Vagina (tissue), 2 donors: Measurements from ENCODE around the gene SRSF2. TPM values are rescaled to one million over a fixed set of nuclear protein-coding genes. Genes with fewer than 3 reads are reported as not detected.
A peak's percentile ranks its signal among the peaks of the same experiment; 100 is the strongest.
"Not testable (repeated sequence)": the region's sequence is repeated elsewhere in the genome, so short reads cannot be mapped to it uniquely, and the experiment has no call there.

Experiments
- DNase-seq, 2 donors: peaks; one replicate each; pipeline ENCODE4 v3.0.0-alpha.2; 2017; ENCODE audit errors: extremely low spot score in 2 of 2
- H3K27ac ChIP-seq: fragments of 200-600 bp; sonication (generic); one replicate; pipeline ENCODE4 v1.5.1; 2019
- H3K27me3 ChIP-seq: fragments of 200-600 bp; sonication (generic); one replicate; pipeline ENCODE4 v1.5.1; 2019
- H3K36me3 ChIP-seq, 2 donors: fragments of 200-600 bp; sonication (generic); one replicate each; pipeline ENCODE4 v1.5.1; 2017 to 2019
- H3K4me1 ChIP-seq: fragments of 200-600 bp; sonication (generic); one replicate; pipeline ENCODE4 v1.5.1; 2019
- H3K4me3 ChIP-seq, 2 donors: fragments of 200-600 bp; sonication (generic); 1 replicate in 1 of 2; 2 replicates in 1 of 2; pipeline ENCODE4 v1.5.1; 2016 to 2019
- H3K9me3 ChIP-seq: fragments of 200-600 bp; sonication (generic); one replicate; pipeline ENCODE4 v1.5.1; 2019
- CTCF ChIP-seq, 3 experiments: fragments of 450-650 bp in 2 of 3; fragments of 200-600 bp in 1 of 3; sonication (generic) in 1 of 3; IDR thresholded peaks; one replicate each; pipeline ENCODE4 v1.5.1; 2017 to 2019; ENCODE audit warnings: antibody characterized with exemption in 3 of 3, mild to moderate bottlenecking in 2 of 3, moderate library complexity in 2 of 3
- POLR2A ChIP-seq, 2 donors: fragments of 450-650 bp; IDR thresholded peaks; one replicate each; pipeline ENCODE4 v1.6.1; 2017; ENCODE audit warnings: antibody characterized with exemption in 2 of 2, mild to moderate bottlenecking in 2 of 2, moderate library complexity in 2 of 2
- POLR2AphosphoS5 ChIP-seq, 2 donors: sonication (generic); formaldehyde crosslinking; IDR thresholded peaks; one replicate each; pipeline ENCODE4 v1.9.0; 2017; ENCODE audit warnings: antibody characterized with exemption in 2 of 2, mild to moderate bottlenecking in 2 of 2, low read depth in 1 of 2; ENCODE audit not compliant: insufficient read depth in 1 of 2
- intact Hi-C: fragments of 100-400 bp; cut with DNase I; formaldehyde crosslinking; loops from one replicate; pipeline ENCODE4 v1.15.1; 2023
- total RNA-seq: library from RNA; depleted of rRNA; stranded (reverse); fragments of >200 nt; gene quantifications from one replicate; pipeline ENCODE4 v1.2.3, GENCODE V29; 2016

Gene SRSF2
- total RNA-seq, 1 donor from 2014 or later: 413 TPM

- H3K27me3 ChIP-seq: no peaks in the 10 kb centered on the region
- H3K4me3 ChIP-seq: no peak overlapping the region
- intact Hi-C loops: no loop called here
- no peaks in the 10 kb centered on the region for H3K9me3 ChIP-seq
- peaks cover 65% of the 10 kb centered on the region for H3K4me1 ChIP-seq
- H3K36me3 ChIP-seq: no peaks in the 10 kb centered on the region
- no peak overlapping the region for H3K27ac ChIP-seq
- DNase-seq: no peak
- TF ChIP-seq POLR2A (IDR thresholded peaks at IDR 0.05): no peak
- no peak for TF ChIP-seq CTCF (IDR thresholded peaks at IDR 0.05)
- TF ChIP-seq POLR2AphosphoS5 (IDR thresholded peaks at IDR 0.05; ENCODE audit: insufficient read depth in 1 of 2, low read depth in 1 of 2): no peak
These were observed 34.0 kb downstream of the SRSF2 start for GRCh38 chr17:76702941-76703637.

- no peak for TF ChIP-seq CTCF (IDR thresholded peaks at IDR 0.05)
- TF ChIP-seq POLR2A (IDR thresholded peaks at IDR 0.05): no peak
- no peak for TF ChIP-seq POLR2AphosphoS5 (IDR thresholded peaks at IDR 0.05; ENCODE audit: insufficient read depth in 1 of 2, low read depth in 1 of 2)
- H3K4me1 ChIP-seq: peaks cover 66% of the 10 kb centered on the region
- intact Hi-C loops: no loop called here
- DNase-seq: no peak
- no peak overlapping the region for H3K4me3 ChIP-seq
- no peaks in the 10 kb centered on the region for H3K27me3 ChIP-seq
- no peaks in the 10 kb centered on the region for H3K9me3 ChIP-seq
- peak overlapping the region; percentile 68 for H3K27ac ChIP-seq
- no peaks in the 10 kb centered on the region for H3K36me3 ChIP-seq
These were observed 35.1 kb downstream of the SRSF2 start for GRCh38 chr17:76702076-76702475.

GRCh38 chr17:76701471-76701967, 35.6 kb downstream of the SRSF2 start:
- Histone ChIP-seq H3K36me3 (no peaks in the 10 kb centered on the region), H3K4me1 (peaks cover 69% of the 10 kb centered on the region), H3K27me3 (no peaks in the 10 kb centered on the region), H3K9me3 (no peaks in the 10 kb centered on the region), H3K27ac (peak overlapping the region; percentile 68), H3K4me3 (peak overlapping the region in 1 of 2 donors; percentile 35)
- no peak for DNase-seq
- no peak for TF ChIP-seq POLR2AphosphoS5 (IDR thresholded peaks at IDR 0.05; ENCODE audit: insufficient read depth in 1 of 2, low read depth in 1 of 2)
- TF ChIP-seq CTCF (IDR thresholded peaks at IDR 0.05): no peak
- no peak for TF ChIP-seq POLR2A (IDR thresholded peaks at IDR 0.05)
- intact Hi-C loops: no loop called here

- Histone ChIP-seq H3K4me1 (peaks cover 75% of the 10 kb centered on the region), H3K36me3 (no peaks in the 10 kb centered on the region), H3K9me3 (no peaks in the 10 kb centered on the region), H3K27me3 (no peaks in the 10 kb centered on the region), H3K27ac (peak overlapping the region; percentile 68), H3K4me3 (peak overlapping the region; percentile 23 to 35)
- TF ChIP-seq POLR2AphosphoS5 (IDR thresholded peaks at IDR 0.05; ENCODE audit: insufficient read depth in 1 of 2, low read depth in 1 of 2): peak; percentile 31 to 80
- no peak for TF ChIP-seq POLR2A (IDR thresholded peaks at IDR 0.05)
- intact Hi-C loops: no loop called here
- no peak for DNase-seq
These were observed 36.3 kb downstream of the SRSF2 start for GRCh38 chr17:76700617-76701470.

- H3K4me1 ChIP-seq: peaks cover 81% of the 10 kb centered on the region
- DNase-seq: no peak
These were observed 36.9 kb downstream of the SRSF2 start for GRCh38 chr17:76700270-76700616.

GRCh38 chr17:76698466-76698977, 38.6 kb downstream of the SRSF2 start:
- H3K36me3 ChIP-seq, H3K9me3 ChIP-seq, H3K4me3 ChIP-seq, DNase-seq, intact Hi-C loops, H3K27me3 ChIP-seq: not testable (repeated sequence)
- Histone ChIP-seq H3K27ac (peak overlapping the region; percentile 53), H3K4me1 (peaks cover 93% of the 10 kb centered on the region)

More at GRCh38 chr17:76700270-76700616, 36.9 kb downstream of the SRSF2 start:
- H3K4me3 ChIP-seq: peak overlapping the region; percentile 23 to 35
- TF ChIP-seq POLR2AphosphoS5 (IDR thresholded peaks at IDR 0.05; ENCODE audit: insufficient read depth in 1 of 2, low read depth in 1 of 2): no peak
- TF ChIP-seq POLR2A (IDR thresholded peaks at IDR 0.05): no peak
- no peak for TF ChIP-seq CTCF (IDR thresholded peaks at IDR 0.05)
- no peaks in the 10 kb centered on the region for H3K36me3 ChIP-seq
- intact Hi-C loops: no loop called here
- H3K9me3 ChIP-seq: no peaks in the 10 kb centered on the region
- peak overlapping the region; percentile 68 for H3K27ac ChIP-seq
- no peaks in the 10 kb centered on the region for H3K27me3 ChIP-seq
